H1 (cell line): Measurements from ENCODE around the gene QSOX1. TPM values are rescaled to one million over a fixed set of nuclear protein-coding genes. Genes with fewer than 3 reads are reported as not detected.

ENCODE experiments used
- CHD7 ChIP-seq: fragments of 300-600 bp; sonication (generic); IDR thresholded peaks from 2 replicates; pipeline ENCODE4 v1.7.1; 2012; ENCODE audit warnings: low read length, moderate library complexity, mild to moderate bottlenecking, inconsistent platforms; ENCODE audit not compliant: insufficient replicate concordance
- CREB1 ChIP-seq: IDR thresholded peaks from 2 replicates; pipeline ENCODE4 v1.6.1; 2012; ENCODE audit warnings: inconsistent platforms
- polyA plus RNA-seq, 7 experiments: library from polyadenylated mRNA; depleted of rRNA in 3 of 7; stranded (reverse) in 5 of 7; unstranded in 2 of 7; fragments of >200 nt in 5 of 7; fragments of 200-250 nt in 2 of 7; gene quantifications; 1 replicate in 5 of 7; 2 replicates in 1 of 7; 4 replicates in 1 of 7; pipeline versions ENCODE4 v1.2.1 to v1.2.3, GENCODE V29; 2011 to 2013; ENCODE audit warnings: missing spikeins in 2 of 7, mixed read lengths in 2 of 7
- total RNA-seq: library from RNA; stranded (reverse); fragmentation: NEBNext Ultra II Directional; extraction: Animal tissue kit (Norgen Biotek cat#: 25700); gene quantifications from 2 replicates; pipeline ENCODE4 v1.2.1, GENCODE V29; 2021

QSOX1 gene
- total and polyA plus RNA-seq, 2 of the 8 experiments (the other 6 are each of a cell fraction or from before 2014, with no cell fraction given): 97.7 to 123 TPM

GRCh38 chr1:180163041-180163440 is 8.4 kb downstream of the QSOX1 start (continued):
- TF ChIP-seq CHD7: no peak
- TF ChIP-seq CREB1: no peak
